Prostate gland (tissue), 2 donors: ENCODE results near the gene SLC35A5.

Source experiments
- POLR2AphosphoS5 ChIP-seq: sonication (generic); formaldehyde crosslinking; IDR thresholded peaks from one replicate; pipeline ENCODE4 v1.6.1; 2017; ENCODE audit warnings: antibody characterized with exemption
- TF ChIP-seq, protein P1 (sequence below), 4 experiments: fragments of 200-600 bp in 2 of 4; fragments of 450-650 bp in 2 of 4; sonication (generic) in 2 of 4; IDR thresholded peaks; 1 replicate in 3 of 4; 2 replicates in 1 of 4; pipeline ENCODE4 v1.5.1; 2016 to 2019; ENCODE audit warnings: antibody characterized with exemption in 4 of 4, mild to moderate bottlenecking in 2 of 4, moderate library complexity in 2 of 4

DNA sequence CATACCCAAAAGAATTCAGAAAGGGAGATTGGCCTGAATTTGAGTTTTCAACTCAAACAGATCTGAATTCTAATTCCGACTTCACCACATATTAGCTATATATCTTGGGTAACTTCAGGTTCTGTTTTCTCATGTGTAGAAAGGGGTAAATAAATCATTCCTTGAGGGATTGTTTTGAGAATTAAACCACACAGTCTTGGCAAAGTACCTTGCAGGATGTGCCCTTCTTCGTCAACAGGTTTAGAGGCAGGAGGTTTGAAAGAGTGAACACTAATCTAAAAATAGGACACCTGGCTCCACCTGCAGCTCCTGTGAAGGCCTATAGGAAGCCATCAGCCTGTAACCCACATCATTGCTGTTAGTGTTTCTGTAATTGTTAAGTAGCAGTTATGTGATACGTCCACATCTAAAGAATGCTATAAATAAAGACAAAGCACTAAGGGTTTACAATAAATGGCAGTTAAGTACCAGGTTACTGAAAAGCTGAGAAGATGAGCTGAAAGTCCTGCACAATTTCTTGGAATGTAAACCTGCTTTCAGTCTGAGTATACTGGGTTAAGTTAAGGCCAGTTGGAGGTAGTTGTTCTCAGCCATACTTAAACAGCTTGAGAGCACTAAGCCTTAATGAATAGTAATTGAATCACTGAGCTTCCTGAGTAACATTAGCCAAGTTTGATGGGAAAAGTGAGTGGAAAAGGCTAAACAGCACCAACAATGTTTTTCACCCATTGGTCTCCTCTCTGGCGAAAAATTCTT is 73.1 kb downstream of the SLC35A5 start:
- no peak for TF ChIP-seq POLR2AphosphoS5
- TF ChIP-seq, protein P1, sequence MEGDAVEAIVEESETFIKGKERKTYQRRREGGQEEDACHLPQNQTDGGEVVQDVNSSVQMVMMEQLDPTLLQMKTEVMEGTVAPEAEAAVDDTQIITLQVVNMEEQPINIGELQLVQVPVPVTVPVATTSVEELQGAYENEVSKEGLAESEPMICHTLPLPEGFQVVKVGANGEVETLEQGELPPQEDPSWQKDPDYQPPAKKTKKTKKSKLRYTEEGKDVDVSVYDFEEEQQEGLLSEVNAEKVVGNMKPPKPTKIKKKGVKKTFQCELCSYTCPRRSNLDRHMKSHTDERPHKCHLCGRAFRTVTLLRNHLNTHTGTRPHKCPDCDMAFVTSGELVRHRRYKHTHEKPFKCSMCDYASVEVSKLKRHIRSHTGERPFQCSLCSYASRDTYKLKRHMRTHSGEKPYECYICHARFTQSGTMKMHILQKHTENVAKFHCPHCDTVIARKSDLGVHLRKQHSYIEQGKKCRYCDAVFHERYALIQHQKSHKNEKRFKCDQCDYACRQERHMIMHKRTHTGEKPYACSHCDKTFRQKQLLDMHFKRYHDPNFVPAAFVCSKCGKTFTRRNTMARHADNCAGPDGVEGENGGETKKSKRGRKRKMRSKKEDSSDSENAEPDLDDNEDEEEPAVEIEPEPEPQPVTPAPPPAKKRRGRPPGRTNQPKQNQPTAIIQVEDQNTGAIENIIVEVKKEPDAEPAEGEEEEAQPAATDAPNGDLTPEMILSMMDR (IDR thresholded peaks at IDR 0.05): no peak
